Measurements from ENCODE around the gene SF3B2.
"Not testable (repeated sequence)": the region's sequence is repeated elsewhere in the genome, so short reads cannot be mapped to it uniquely, and the experiment has no call there.

DNA sequence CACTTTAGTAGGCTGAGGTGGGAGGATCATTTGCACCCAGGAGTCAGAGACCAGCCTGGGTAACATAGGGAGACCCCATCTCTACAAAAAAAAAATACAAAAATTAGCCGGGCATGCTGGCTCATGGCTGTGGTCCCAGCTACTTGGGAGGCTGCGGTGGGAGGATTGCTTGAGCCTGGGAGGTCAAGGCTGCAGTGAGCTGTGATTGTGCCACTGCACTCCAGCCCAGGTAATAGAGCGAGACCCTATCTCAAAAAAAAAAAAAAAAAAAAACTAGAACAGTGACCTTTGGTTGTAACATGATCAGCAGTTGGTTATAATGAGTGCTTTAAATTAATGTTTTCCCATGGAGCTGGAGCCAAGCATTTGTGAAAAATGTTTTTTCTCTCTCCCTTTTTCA is 62.8 kb downstream of the SF3B2 start:
- TF ChIP-seq, protein P1, sequence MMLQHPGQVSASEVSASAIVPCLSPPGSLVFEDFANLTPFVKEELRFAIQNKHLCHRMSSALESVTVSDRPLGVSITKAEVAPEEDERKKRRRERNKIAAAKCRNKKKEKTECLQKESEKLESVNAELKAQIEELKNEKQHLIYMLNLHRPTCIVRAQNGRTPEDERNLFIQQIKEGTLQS (IDR thresholded peaks at IDR 0.05), result not testable (repeated sequence)
- TF ChIP-seq CEBPB (IDR thresholded peaks at IDR 0.05; ENCODE audit: low read depth); POLR2A (IDR thresholded peaks at IDR 0.05; ENCODE audit: borderline replicate concordance, extremely low read depth, insufficient read depth, insufficient read length); RAD21 (IDR thresholded peaks at IDR 0.05; ENCODE audit: low read depth); FOSL1 (IDR thresholded peaks at IDR 0.05; ENCODE audit: low read depth); EGR1 (IDR thresholded peaks at IDR 0.05; ENCODE audit: low read depth): not testable (repeated sequence)
- TF ChIP-seq, protein P2, sequence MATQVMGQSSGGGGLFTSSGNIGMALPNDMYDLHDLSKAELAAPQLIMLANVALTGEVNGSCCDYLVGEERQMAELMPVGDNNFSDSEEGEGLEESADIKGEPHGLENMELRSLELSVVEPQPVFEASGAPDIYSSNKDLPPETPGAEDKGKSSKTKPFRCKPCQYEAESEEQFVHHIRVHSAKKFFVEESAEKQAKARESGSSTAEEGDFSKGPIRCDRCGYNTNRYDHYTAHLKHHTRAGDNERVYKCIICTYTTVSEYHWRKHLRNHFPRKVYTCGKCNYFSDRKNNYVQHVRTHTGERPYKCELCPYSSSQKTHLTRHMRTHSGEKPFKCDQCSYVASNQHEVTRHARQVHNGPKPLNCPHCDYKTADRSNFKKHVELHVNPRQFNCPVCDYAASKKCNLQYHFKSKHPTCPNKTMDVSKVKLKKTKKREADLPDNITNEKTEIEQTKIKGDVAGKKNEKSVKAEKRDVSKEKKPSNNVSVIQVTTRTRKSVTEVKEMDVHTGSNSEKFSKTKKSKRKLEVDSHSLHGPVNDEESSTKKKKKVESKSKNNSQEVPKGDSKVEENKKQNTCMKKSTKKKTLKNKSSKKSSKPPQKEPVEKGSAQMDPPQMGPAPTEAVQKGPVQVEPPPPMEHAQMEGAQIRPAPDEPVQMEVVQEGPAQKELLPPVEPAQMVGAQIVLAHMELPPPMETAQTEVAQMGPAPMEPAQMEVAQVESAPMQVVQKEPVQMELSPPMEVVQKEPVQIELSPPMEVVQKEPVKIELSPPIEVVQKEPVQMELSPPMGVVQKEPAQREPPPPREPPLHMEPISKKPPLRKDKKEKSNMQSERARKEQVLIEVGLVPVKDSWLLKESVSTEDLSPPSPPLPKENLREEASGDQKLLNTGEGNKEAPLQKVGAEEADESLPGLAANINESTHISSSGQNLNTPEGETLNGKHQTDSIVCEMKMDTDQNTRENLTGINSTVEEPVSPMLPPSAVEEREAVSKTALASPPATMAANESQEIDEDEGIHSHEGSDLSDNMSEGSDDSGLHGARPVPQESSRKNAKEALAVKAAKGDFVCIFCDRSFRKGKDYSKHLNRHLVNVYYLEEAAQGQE (IDR thresholded peaks at IDR 0.05; ENCODE audit: low read depth), result not testable (repeated sequence)
- TF ChIP-seq, protein P3, sequence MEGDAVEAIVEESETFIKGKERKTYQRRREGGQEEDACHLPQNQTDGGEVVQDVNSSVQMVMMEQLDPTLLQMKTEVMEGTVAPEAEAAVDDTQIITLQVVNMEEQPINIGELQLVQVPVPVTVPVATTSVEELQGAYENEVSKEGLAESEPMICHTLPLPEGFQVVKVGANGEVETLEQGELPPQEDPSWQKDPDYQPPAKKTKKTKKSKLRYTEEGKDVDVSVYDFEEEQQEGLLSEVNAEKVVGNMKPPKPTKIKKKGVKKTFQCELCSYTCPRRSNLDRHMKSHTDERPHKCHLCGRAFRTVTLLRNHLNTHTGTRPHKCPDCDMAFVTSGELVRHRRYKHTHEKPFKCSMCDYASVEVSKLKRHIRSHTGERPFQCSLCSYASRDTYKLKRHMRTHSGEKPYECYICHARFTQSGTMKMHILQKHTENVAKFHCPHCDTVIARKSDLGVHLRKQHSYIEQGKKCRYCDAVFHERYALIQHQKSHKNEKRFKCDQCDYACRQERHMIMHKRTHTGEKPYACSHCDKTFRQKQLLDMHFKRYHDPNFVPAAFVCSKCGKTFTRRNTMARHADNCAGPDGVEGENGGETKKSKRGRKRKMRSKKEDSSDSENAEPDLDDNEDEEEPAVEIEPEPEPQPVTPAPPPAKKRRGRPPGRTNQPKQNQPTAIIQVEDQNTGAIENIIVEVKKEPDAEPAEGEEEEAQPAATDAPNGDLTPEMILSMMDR (IDR thresholded peaks at IDR 0.05 in 2 of 3, conservative IDR thresholded peaks at IDR 0.05 in 1 of 3; ENCODE audit: borderline replicate concordance in 1 of 3, insufficient read depth in 1 of 3, low read depth in 2 of 3, low read length in 2 of 3), result not testable (repeated sequence)
